ENCODE data around the gene METTL9. TPM values are rescaled to one million over a fixed set of nuclear protein-coding genes. Genes with fewer than 3 reads are reported as not detected.
A peak's percentile ranks its signal among the peaks of the same experiment; 100 is the strongest.
"Not testable (repeated sequence)": the region's sequence is repeated elsewhere in the genome, so short reads cannot be mapped to it uniquely, and the experiment has no call there.

METTL9 gene
- total RNA-seq, 1 experiment from 2014 or later = 41.4 TPM

- no TSS peak for BruUV-seq (replicated peaks)
- POLR2A ChIA-PET = no interaction called here
- Histone ChIP-seq H2AFZ (ENCODE audit: low read depth, low read length, poor library complexity, severe bottlenecking) (no peak overlapping the region), H3K9me2 (ENCODE audit: insufficient read depth) (no peaks in the 10 kb centered on the region), H3K4me3 (replicated peaks in 1 of 2; ENCODE audit: low read depth in 1 of 2, low read length in 2 of 2) (no peak overlapping the region), H3K9me3 (ENCODE audit: control insufficient read depth in 1 of 2, insufficient read depth in 1 of 2, low read depth in 1 of 2, low read length in 2 of 2) (no peaks in the 10 kb centered on the region), H3K27me3 (ENCODE audit: insufficient read depth, low read length) (no peaks in the 10 kb centered on the region), H3K36me3 (ENCODE audit: control insufficient read depth in 1 of 2, insufficient read depth in 2 of 2, low read length in 2 of 2) (no peaks in the 10 kb centered on the region), H3K4me2 (ENCODE audit: low read length) (no peak overlapping the region), H3K9ac (ENCODE audit: low read length) (no peak overlapping the region), H3K79me2 (ENCODE audit: insufficient read depth, low read length) (no peaks in the 10 kb centered on the region), H3K27ac (ENCODE audit: low read depth, low read length) (no peak overlapping the region), H3K4me1 (ENCODE audit: control insufficient read depth in 1 of 2, insufficient read depth in 2 of 2, low read length in 2 of 2) (no peaks in the 10 kb centered on the region), H4K20me1 (ENCODE audit: insufficient read depth) (no peaks in the 10 kb centered on the region)
- TF ChIP-seq REST (IDR thresholded peaks at IDR 0.05; ENCODE audit: low read depth) = peak; percentile 35; the same call in 1 of the 2 replicates
- TF ChIP-seq POLR2AphosphoS5 (IDR thresholded peaks at IDR 0.05; ENCODE audit: low read depth, low read length) = no peak
- CTCF ChIA-PET = no interaction called here
- intact Hi-C loops (cut with micrococcal nuclease) = no loop called here
- RAD21 ChIA-PET (ENCODE audit: low non-redundant PET in 1 of 2, low total read pairs in 2 of 2, uncharacterized antibody in 2 of 2, unreplicated experiment in 2 of 2) = no interaction called here
- no peak for ATAC-seq
- DNase-seq (ENCODE audit: low read depth, low spot score) = no peak
These were observed 85.7 kb downstream of the METTL9 start for GRCh38 chr16:21685034-21685455.

GRCh38 chr16:21689107-21689506, 89.7 kb downstream of the METTL9 start:
- no peaks in the 10 kb centered on the region for H4K20me1 ChIP-seq (ENCODE audit: insufficient read depth)
- no peak overlapping the region for H3K9ac ChIP-seq (ENCODE audit: low read length)
- ChIA-PET CTCF (no interaction called here), POLR2A (no interaction called here), RAD21 (ENCODE audit: low non-redundant PET in 1 of 2, low total read pairs in 2 of 2, uncharacterized antibody in 2 of 2, unreplicated experiment in 2 of 2) (no interaction called here)
- H3K79me2 ChIP-seq (ENCODE audit: insufficient read depth, low read length) = no peaks in the 10 kb centered on the region
- no peaks in the 10 kb centered on the region for H3K9me3 ChIP-seq (ENCODE audit: control insufficient read depth in 1 of 2, insufficient read depth in 1 of 2, low read depth in 1 of 2, low read length in 2 of 2)
- TF ChIP-seq POLR2AphosphoS5 (IDR thresholded peaks at IDR 0.05; ENCODE audit: low read depth, low read length) (no peak), ZFX (IDR thresholded peaks at IDR 0.05) (no peak), EZH2 (IDR thresholded peaks at IDR 0.05) (no peak), REST (IDR thresholded peaks at IDR 0.05; ENCODE audit: low read depth) (no peak)
- no peak overlapping the region for H2AFZ ChIP-seq (ENCODE audit: low read depth, low read length, poor library complexity, severe bottlenecking)
- no peaks in the 10 kb centered on the region for H3K4me1 ChIP-seq (ENCODE audit: control insufficient read depth in 1 of 2, insufficient read depth in 2 of 2, low read length in 2 of 2)
- DNase-seq (ENCODE audit: low read depth, low spot score) (no peak), ATAC-seq (no peak)
- H3K4me2 ChIP-seq (ENCODE audit: low read length) = no peak overlapping the region
- no peaks in the 10 kb centered on the region for H3K9me2 ChIP-seq (ENCODE audit: insufficient read depth)
- H3K27me3 ChIP-seq (ENCODE audit: insufficient read depth, low read length) = no peaks in the 10 kb centered on the region
- BruUV-seq (replicated peaks) = no TSS peak
- no peak overlapping the region for H3K27ac ChIP-seq (ENCODE audit: low read depth, low read length)
- H3K4me3 ChIP-seq (replicated peaks in 1 of 2; ENCODE audit: low read depth in 1 of 2, low read length in 2 of 2) = no peak overlapping the region
- H3K36me3 ChIP-seq (ENCODE audit: control insufficient read depth in 1 of 2, insufficient read depth in 2 of 2, low read length in 2 of 2) = no peaks in the 10 kb centered on the region
- intact Hi-C loops (cut with micrococcal nuclease) = no loop called here

GRCh38 chr16:21690967-21691366, 91.6 kb downstream of the METTL9 start:
- ATAC-seq; RAD21 ChIA-PET (ENCODE audit: low non-redundant PET in 1 of 2, low total read pairs in 2 of 2, uncharacterized antibody in 2 of 2, unreplicated experiment in 2 of 2): not testable (repeated sequence)

More at GRCh38 chr16:21690967-21691366, 91.6 kb downstream of the METTL9 start:
- H2AFZ ChIP-seq (ENCODE audit: low read depth, low read length, poor library complexity, severe bottlenecking); H3K4me2 ChIP-seq (ENCODE audit: low read length); H3K9ac ChIP-seq (ENCODE audit: low read length); H3K36me3 ChIP-seq (ENCODE audit: control insufficient read depth in 1 of 2, insufficient read depth in 2 of 2, low read length in 2 of 2); CTCF ChIA-PET; DNase-seq (ENCODE audit: low read depth, low spot score); H4K20me1 ChIP-seq (ENCODE audit: insufficient read depth); BruUV-seq (replicated peaks); H3K79me2 ChIP-seq (ENCODE audit: insufficient read depth, low read length); H3K9me3 ChIP-seq (ENCODE audit: control insufficient read depth in 1 of 2, insufficient read depth in 1 of 2, low read depth in 1 of 2, low read length in 2 of 2); H3K9me2 ChIP-seq (ENCODE audit: insufficient read depth); POLR2A ChIA-PET; intact Hi-C loops (cut with micrococcal nuclease); H3K27ac ChIP-seq (ENCODE audit: low read depth, low read length); H3K4me1 ChIP-seq (ENCODE audit: control insufficient read depth in 1 of 2, insufficient read depth in 2 of 2, low read length in 2 of 2); H3K27me3 ChIP-seq (ENCODE audit: insufficient read depth, low read length); H3K4me3 ChIP-seq (replicated peaks in 1 of 2; ENCODE audit: low read depth in 1 of 2, low read length in 2 of 2): not testable (repeated sequence)
